Brain microvascular endothelial cell (primary cell): Measurements from ENCODE around the gene SGSM1.

Source experiments
- DNase-seq: peaks from one replicate; pipeline ENCODE4 v3.0.0-alpha.2; 2020
- H3K27ac ChIP-seq: fragments of 250-450 bp; sonication (Bioruptor Pico); 2 replicates; pipeline ENCODE4 v1.5.1; 2020; ENCODE audit warnings: mild to moderate bottlenecking, moderate library complexity
- H3K27me3 ChIP-seq: fragments of 250-450 bp; sonication (Bioruptor Pico); replicated peaks from 2 replicates; pipeline ENCODE4 v1.5.1; 2020; ENCODE audit warnings: mild to moderate bottlenecking
- H3K36me3 ChIP-seq: fragments of 250-450 bp; sonication (Bioruptor Pico); replicated peaks from 2 replicates; pipeline ENCODE4 v1.5.1; 2020; ENCODE audit warnings: mild to moderate bottlenecking
- H3K4me3 ChIP-seq: 2 replicates; pipeline ENCODE4 v1.5.1; 2011; ENCODE audit warnings: low read depth, mild to moderate bottlenecking, control low read depth, low read length, moderate library complexity
- CTCF ChIP-seq: IDR thresholded peaks from 2 replicates; pipeline ENCODE4 v1.5.1; 2011; ENCODE audit warnings: low read depth, mild to moderate bottlenecking, moderate library complexity, low read length, control low read depth, inconsistent platforms; ENCODE audit errors: missing control alignments
- in situ Hi-C: cut with HindIII; loops from 2 replicates; pipeline ENCODE4 v1.10.0; 2017; ENCODE audit warnings: low sequenced_read_pairs, low pct_ligation_motif_present

Gene SGSM1

GRCh38 chr22:24775769-24776492 is 30.1 kb upstream of the SGSM1 start:
- TF ChIP-seq CTCF: no peak
- Histone ChIP-seq H3K4me3 (no peak overlapping the region), H3K27ac (no peak overlapping the region), H3K27me3 (no peaks in the 10 kb centered on the region), H3K36me3 (no peaks in the 10 kb centered on the region)
- in situ Hi-C loops: no loop called here
- DNase-seq: peak; percentile 33

GRCh38 chr22:24776525-24776924 is 29.5 kb upstream of the SGSM1 start:
- Histone ChIP-seq H3K4me3 (no peak overlapping the region), H3K27ac (no peak overlapping the region), H3K36me3 (no peaks in the 10 kb centered on the region), H3K27me3 (no peaks in the 10 kb centered on the region)
- TF ChIP-seq CTCF: no peak
- no peak for DNase-seq
- in situ Hi-C loops: no loop called here

GRCh38 chr22:24789516-24789915 is 16.5 kb upstream of the SGSM1 start:
- no peaks in the 10 kb centered on the region for H3K36me3 ChIP-seq
- in situ Hi-C loops: no loop called here
- DNase-seq: no peak
- H3K27ac ChIP-seq: no peak overlapping the region
- H3K27me3 ChIP-seq: no peaks in the 10 kb centered on the region
- TF ChIP-seq CTCF: no peak
- H3K4me3 ChIP-seq: no peak overlapping the region

- no peak for TF ChIP-seq CTCF
- Histone ChIP-seq H3K27me3 (no peaks in the 10 kb centered on the region), H3K36me3 (no peaks in the 10 kb centered on the region), H3K27ac (no peak overlapping the region), H3K4me3 (no peak overlapping the region)
- in situ Hi-C loops: no loop called here
- DNase-seq: no peak
These were observed 14.6 kb upstream of the SGSM1 start for GRCh38 chr22:24791362-24791761.

GRCh38 chr22:24796056-24796455 is 10.0 kb upstream of the SGSM1 start:
- no peak for DNase-seq
- Histone ChIP-seq H3K27ac (no peak overlapping the region), H3K36me3 (no peaks in the 10 kb centered on the region), H3K4me3 (no peak overlapping the region), H3K27me3 (no peaks in the 10 kb centered on the region)
- in situ Hi-C loops: no loop called here
- TF ChIP-seq CTCF: no peak

GRCh38 chr22:24796860-24797259 is 9.2 kb upstream of the SGSM1 start:
- in situ Hi-C loops: no loop called here
- no peak for TF ChIP-seq CTCF
- Histone ChIP-seq H3K27me3 (no peaks in the 10 kb centered on the region), H3K4me3 (no peak overlapping the region), H3K27ac (no peak overlapping the region), H3K36me3 (no peaks in the 10 kb centered on the region)
- no peak for DNase-seq
